GM12878 (cell line): ENCODE measurements around the gene BSND. TPM values are rescaled to one million over a fixed set of nuclear protein-coding genes. Genes with fewer than 3 reads are reported as not detected.

Source experiments
- ATAC-seq: fragments of 200-7000 bp; cut with Tn5 transposase; 3 replicates; pipeline ENCODE4 v1.9.1; 2020; ENCODE audit warnings: mild to moderate bottlenecking, moderate library complexity
- BruUV-seq: library from RNA; stranded (reverse); fragments of 400-500 nt; replicated peaks from 2 replicates; lab custom pipeline; 2021; lab: Mats Ljungman, UMichigan
- CTCF ChIA-PET: fragments of 300-600 bp; sonication (Branson Sonifier 250); formaldehyde crosslinking; extraction: SDS; loops from one replicate; lab custom pipeline; 2021; ENCODE audit warnings: inconsistent platforms; lab: Yijun Ruan, JAX
- POLR2A ChIA-PET: fragments of 350-600 bp; formaldehyde crosslinking; extraction: SDS; loops from one replicate; lab custom pipeline; 2021; ENCODE audit warnings: inconsistent platforms; lab: Charles Lee
- RAD21 ChIA-PET: fragments of 300-600 bp; sonication (Branson Sonifier 250); formaldehyde crosslinking; loops from one replicate; lab custom pipeline; 2023; ENCODE audit warnings: antibody characterized with exemption; ENCODE audit not compliant: unreplicated experiment; lab: Charles Lee
- SMC1A ChIA-PET: fragments of 300-600 bp; sonication (Branson Sonifier 250); formaldehyde crosslinking; loops from one replicate; lab custom pipeline; 2023; ENCODE audit not compliant: unreplicated experiment, uncharacterized antibody; lab: Charles Lee
- DNase-seq: peaks from one replicate; pipeline ENCODE4 v3.0.0-alpha.2; 2011; ENCODE audit warnings: low read depth, low spot score
- FAIRE-seq: peaks from 3 replicates; lab custom pipeline; 2011; peaks lifted over from hg19 to GRCh38; lab: Jason Lieb, UNC
- H2AFZ ChIP-seq: 2 replicates; pipeline ENCODE4 v1.6.0; 2011; ENCODE audit warnings: low read depth, low read length, control low read depth; ENCODE audit not compliant: control insufficient read depth
- H3K27ac ChIP-seq: 2 replicates; pipeline ENCODE4 v1.5.1; 2011; ENCODE audit warnings: control low read depth; ENCODE audit not compliant: control insufficient read depth, insufficient read depth
- H3K27me3 ChIP-seq, 2 experiments: replicated peaks in 1 of 2; 2 replicates each; pipeline versions ENCODE4 v1.6.0 to v1.6.1; 2011; ENCODE audit warnings: low read length in 1 of 2; ENCODE audit not compliant: control insufficient read depth in 2 of 2, insufficient read depth in 2 of 2
- H3K36me3 ChIP-seq, 2 experiments: 2 replicates each; pipeline ENCODE4 v1.5.1; 2011; ENCODE audit warnings: low read length in 1 of 2; ENCODE audit not compliant: control insufficient read depth in 2 of 2, insufficient read depth in 2 of 2
- H3K4me1 ChIP-seq: 2 replicates; pipeline ENCODE4 v1.6.1; 2011; ENCODE audit warnings: mild to moderate bottlenecking, low read length, moderate library complexity, mixed read lengths; ENCODE audit not compliant: control insufficient read depth, insufficient read depth
- H3K4me2 ChIP-seq: 2 replicates; pipeline ENCODE4 v1.6.0; 2011; ENCODE audit warnings: control low read depth; ENCODE audit not compliant: control insufficient read depth, insufficient read depth
- H3K4me3 ChIP-seq: fragments of 200-600 bp; sonication (generic); 2 replicates; pipeline ENCODE4 v1.5.1; 2016
- H3K79me2 ChIP-seq: 2 replicates; pipeline ENCODE4 v1.6.0; 2011; ENCODE audit warnings: low read length; ENCODE audit not compliant: control insufficient read depth, insufficient read depth
- H3K9ac ChIP-seq: 2 replicates; pipeline ENCODE4 v1.8.0; 2011; ENCODE audit warnings: low read length, control low read depth, mixed read lengths; ENCODE audit not compliant: control insufficient read depth, insufficient read depth
- H3K9me3 ChIP-seq: replicated peaks from 3 replicates; pipeline ENCODE4 v1.5.1; 2011; ENCODE audit warnings: mild to moderate bottlenecking, low read length; ENCODE audit not compliant: control insufficient read depth, insufficient read depth
- H4K20me1 ChIP-seq: 2 replicates; pipeline ENCODE4 v1.6.0; 2011; ENCODE audit not compliant: control insufficient read depth, insufficient read depth
- BCLAF1 ChIP-seq: fragments of 450-650 bp; IDR thresholded peaks from 2 replicates; pipeline ENCODE4 v1.6.1; 2017; ENCODE audit warnings: antibody characterized with exemption, mild to moderate bottlenecking, moderate library complexity
- FOXK2 ChIP-seq: fragments of 450-650 bp; IDR thresholded peaks from 2 replicates; pipeline ENCODE4 v1.6.1; 2017; ENCODE audit warnings: mild to moderate bottlenecking, moderate library complexity
- MEF2B ChIP-seq: fragments of 450-650 bp; IDR thresholded peaks from 2 replicates; pipeline ENCODE4 v1.6.1; 2018; ENCODE audit warnings: mild to moderate bottlenecking, moderate library complexity; ENCODE audit not compliant: partially characterized antibody, poor library complexity, severe bottlenecking
- RAD51 ChIP-seq: fragments of 450-650 bp; IDR thresholded peaks from 2 replicates; pipeline ENCODE4 v1.6.1; 2016; ENCODE audit warnings: moderate library complexity, mild to moderate bottlenecking, inconsistent platforms
- SUZ12 ChIP-seq: fragments of 200-600 bp; sonication (generic); IDR thresholded peaks from one replicate; pipeline ENCODE4 v1.6.1; 2018; ENCODE audit warnings: antibody characterized with exemption, mild to moderate bottlenecking; ENCODE audit not compliant: unreplicated experiment
- WGBS: methylation state at CpG from one replicate; pipeline ENCODE4 v1.1.6; 2016; ENCODE audit warnings: low lambda C conversion rate; ENCODE audit not compliant: insufficient replicate concordance, insufficient coverage; ENCODE audit errors: missing lambda C conversion rate; 5-methylcytosine and 5-hydroxymethylcytosine counted together
- in situ Hi-C: fragments of 300-500 bp; cut with MboI; formaldehyde crosslinking; loops from 9 replicates; pipeline ENCODE4 v1.14.3; 2018; ENCODE audit warnings: mixed read lengths
- intact Hi-C: fragments of 100-400 bp; cut with micrococcal nuclease; formaldehyde crosslinking; loops from one replicate; pipeline ENCODE4 v1.14.2; 2022; ENCODE audit not compliant: unreplicated experiment
- polyA plus RNA-seq, 11 experiments: library from polyadenylated mRNA; depleted of rRNA in 4 of 11; unstranded in 6 of 11; stranded (reverse) in 5 of 11; fragments of >200 nt; fragmentation: Nextera tagmentation in 4 of 11; fragmentation: Illumina TruSeq in 1 of 11; extraction: Ambion mirVana in 4 of 11; extraction: Trizol in 1 of 11; gene quantifications; 1 replicate in 1 of 11; 2 replicates in 10 of 11; pipeline versions ENCODE4 v1.2.1 to v1.2.3, GENCODE V29; 2011 to 2016; ENCODE audit warnings: inconsistent platforms in 2 of 11, missing spikeins in 2 of 11, low read depth in 1 of 11
- total RNA-seq, 4 experiments: library from RNA; depleted of rRNA in 3 of 4; stranded (reverse); fragments of >200 nt in 3 of 4; fragmentation: Illumina TruSeq in 1 of 4; extraction: Trizol in 1 of 4; gene quantifications; 2 replicates each; pipeline versions ENCODE4 v1.2.1 to v1.2.3, GENCODE V29; 2013 to 2021
- TF ChIP-seq, protein P1 (sequence below): fragments of 450-650 bp; IDR thresholded peaks from 2 replicates; pipeline ENCODE4 v1.6.1; 2018; ENCODE audit warnings: borderline replicate concordance, mild to moderate bottlenecking; ENCODE audit not compliant: partially characterized antibody
- TF ChIP-seq, protein P2 (sequence below): fragments of 450-650 bp; IDR thresholded peaks from 2 replicates; pipeline ENCODE4 v1.6.1; 2017; ENCODE audit warnings: mild to moderate bottlenecking

Gene BSND
- total and polyA plus RNA-seq, 10 of the 15 experiments (the other 5 are each of a cell fraction or from before 2014, with no cell fraction given), result not detected

- TF ChIP-seq, protein P1, sequence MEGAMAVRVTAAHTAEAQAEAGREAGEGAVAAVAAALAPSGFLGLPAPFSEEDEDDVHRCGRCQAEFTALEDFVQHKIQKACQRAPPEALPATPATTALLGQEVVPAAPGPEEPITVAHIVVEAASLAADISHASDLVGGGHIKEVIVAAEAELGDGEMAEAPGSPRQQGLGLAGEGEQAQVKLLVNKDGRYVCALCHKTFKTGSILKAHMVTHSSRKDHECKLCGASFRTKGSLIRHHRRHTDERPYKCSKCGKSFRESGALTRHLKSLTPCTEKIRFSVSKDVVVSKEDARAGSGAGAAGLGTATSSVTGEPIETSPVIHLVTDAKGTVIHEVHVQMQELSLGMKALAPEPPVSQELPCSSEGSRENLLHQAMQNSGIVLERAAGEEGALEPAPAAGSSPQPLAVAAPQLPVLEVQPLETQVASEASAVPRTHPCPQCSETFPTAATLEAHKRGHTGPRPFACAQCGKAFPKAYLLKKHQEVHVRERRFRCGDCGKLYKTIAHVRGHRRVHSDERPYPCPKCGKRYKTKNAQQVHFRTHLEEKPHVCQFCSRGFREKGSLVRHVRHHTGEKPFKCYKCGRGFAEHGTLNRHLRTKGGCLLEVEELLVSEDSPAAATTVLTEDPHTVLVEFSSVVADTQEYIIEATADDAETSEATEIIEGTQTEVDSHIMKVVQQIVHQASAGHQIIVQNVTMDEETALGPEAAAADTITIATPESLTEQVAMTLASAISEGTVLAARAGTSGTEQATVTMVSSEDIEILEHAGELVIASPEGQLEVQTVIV, result no peak
- TF ChIP-seq RAD51 (no peak), MEF2B (no peak)
Observed at GRCh38 chr1:54953846-54954245, 44.9 kb upstream of the BSND start (continued).

GRCh38 chr1:54955359-54955758 lies 43.4 kb upstream of the BSND start:
- in situ Hi-C loops, result no loop called here
- Histone ChIP-seq H3K27ac (no peak overlapping the region), H3K36me3 (no peaks in the 10 kb centered on the region), H4K20me1 (no peaks in the 10 kb centered on the region), H3K27me3 (no peaks in the 10 kb centered on the region), H3K4me3 (no peak overlapping the region), H3K9me3 (no peaks in the 10 kb centered on the region; the same call in 2 of the 3 replicates), H2AFZ (no peak overlapping the region), H3K4me2 (no peak overlapping the region), H3K4me1 (no peaks in the 10 kb centered on the region), H3K79me2 (no peaks in the 10 kb centered on the region), H3K9ac (no peak overlapping the region)
- intact Hi-C loops, result no loop called here
- 0% methylated on average over 1 of the region's 1 CpG for WGBS
- ChIA-PET CTCF (interaction anchor here (0.9 to 1.0 kb wide), 2 partner anchors 10 to 67 kb away, joined by 4 to 5 read pairs; no protein-coding TSS in a partner anchor), RAD21 (no interaction called here), SMC1A (no interaction called here), POLR2A (no interaction called here)
- ATAC-seq, result no peak
- TF ChIP-seq FOXK2 (no peak), BCLAF1 (no peak), SUZ12 (no peak)
- TF ChIP-seq, protein P2, sequence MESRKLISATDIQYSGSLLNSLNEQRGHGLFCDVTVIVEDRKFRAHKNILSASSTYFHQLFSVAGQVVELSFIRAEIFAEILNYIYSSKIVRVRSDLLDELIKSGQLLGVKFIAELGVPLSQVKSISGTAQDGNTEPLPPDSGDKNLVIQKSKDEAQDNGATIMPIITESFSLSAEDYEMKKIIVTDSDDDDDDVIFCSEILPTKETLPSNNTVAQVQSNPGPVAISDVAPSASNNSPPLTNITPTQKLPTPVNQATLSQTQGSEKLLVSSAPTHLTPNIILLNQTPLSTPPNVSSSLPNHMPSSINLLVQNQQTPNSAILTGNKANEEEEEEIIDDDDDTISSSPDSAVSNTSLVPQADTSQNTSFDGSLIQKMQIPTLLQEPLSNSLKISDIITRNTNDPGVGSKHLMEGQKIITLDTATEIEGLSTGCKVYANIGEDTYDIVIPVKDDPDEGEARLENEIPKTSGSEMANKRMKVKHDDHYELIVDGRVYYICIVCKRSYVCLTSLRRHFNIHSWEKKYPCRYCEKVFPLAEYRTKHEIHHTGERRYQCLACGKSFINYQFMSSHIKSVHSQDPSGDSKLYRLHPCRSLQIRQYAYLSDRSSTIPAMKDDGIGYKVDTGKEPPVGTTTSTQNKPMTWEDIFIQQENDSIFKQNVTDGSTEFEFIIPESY, result no peak
- BruUV-seq, result no TSS peak
- no peak for DNase-seq
- no peak for FAIRE-seq
